Suppressor macrophage (primary cell): Measurements from ENCODE around the gene GJB4.
"Not testable (repeated sequence)": the region's sequence is repeated elsewhere in the genome, so short reads cannot be mapped to it uniquely, and the experiment has no call there.

Experiments used
- DNase-seq, 4 experiments: peaks; one replicate each; pipeline ENCODE4 v3.0.0-alpha.2; 2020 to 2022

GJB4 gene

DNA sequence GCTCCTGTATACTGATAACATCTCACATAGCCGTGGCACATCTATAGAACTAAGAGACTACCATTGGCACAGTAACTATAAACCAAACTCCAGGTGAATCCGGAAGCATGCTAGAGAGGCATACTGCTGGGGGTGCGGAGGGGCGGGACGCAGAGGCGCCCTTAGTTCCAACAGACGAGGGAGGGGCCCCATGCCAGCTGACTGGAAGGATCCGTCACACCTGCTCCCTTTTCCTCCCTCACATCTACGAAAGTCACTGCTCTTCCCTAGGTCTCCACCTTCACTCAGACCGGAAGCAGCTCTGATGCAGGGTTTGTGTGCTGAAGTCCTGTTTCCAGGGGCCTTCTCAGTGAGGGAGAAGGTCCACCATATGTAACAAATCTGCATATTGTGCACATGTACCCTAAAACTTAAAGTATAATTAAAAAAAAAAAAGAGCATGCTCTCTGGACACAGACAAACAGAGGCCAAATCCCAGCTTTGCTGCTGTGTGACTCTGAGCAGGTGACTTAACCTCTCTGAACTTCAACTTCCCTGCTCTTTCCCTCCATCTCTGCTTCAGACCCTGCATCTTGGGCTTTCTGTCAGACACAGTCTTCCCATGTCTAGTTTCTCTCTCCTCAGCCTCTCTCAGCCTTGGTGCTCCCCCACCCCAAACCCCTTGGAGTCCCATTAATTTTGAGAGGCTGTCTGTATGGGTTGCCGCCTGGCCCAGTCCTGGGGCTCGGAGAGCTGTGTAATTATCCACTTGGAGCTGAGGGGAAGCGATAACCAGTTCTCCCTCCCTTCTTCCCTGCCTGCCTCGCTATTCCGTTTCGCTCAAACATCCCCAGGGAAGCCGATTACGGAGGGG, 12.5 kb upstream of the GJB4 start:
- DNase-seq: no peak

DNA sequence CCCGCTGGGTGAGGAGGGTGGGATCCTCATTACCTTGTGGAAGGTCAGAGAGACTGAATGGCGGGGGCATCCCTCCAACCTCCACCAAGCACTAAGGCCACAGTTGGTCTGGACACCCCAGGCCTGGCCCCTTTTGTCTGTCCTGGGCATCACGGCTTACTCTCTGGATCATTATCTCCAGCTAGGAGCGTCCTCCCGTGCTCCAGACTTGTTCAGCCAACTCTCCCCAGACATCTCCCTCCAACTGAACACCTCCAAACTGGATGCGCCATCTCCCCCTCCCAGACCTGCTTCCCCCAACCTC, 11.9 kb upstream of the GJB4 start:
- DNase-seq: no peak

GRCh38 chr1:34749992-34750391, 9.5 kb upstream of the GJB4 start:
- no peak for DNase-seq

DNA sequence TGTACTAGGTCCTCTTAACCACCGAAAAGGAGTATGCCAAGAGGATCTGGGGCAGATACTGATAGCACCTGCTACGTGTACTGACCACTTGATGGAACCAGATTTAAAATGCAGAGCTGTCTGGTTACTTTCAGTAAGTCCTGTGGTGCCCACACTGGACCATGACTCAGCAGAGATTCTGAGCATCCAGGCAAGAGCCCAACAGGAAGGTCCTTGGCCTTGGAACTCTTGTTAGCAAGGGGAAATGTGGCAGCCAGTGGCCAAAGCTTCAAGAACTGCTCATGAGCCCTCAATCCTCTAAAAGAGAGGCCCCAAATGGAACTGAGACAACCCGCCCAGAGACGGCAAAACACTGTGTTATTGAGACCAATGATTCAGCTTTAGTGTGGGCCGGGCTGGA, 8.9 kb upstream of the GJB4 start:
- no peak for DNase-seq

DNA sequence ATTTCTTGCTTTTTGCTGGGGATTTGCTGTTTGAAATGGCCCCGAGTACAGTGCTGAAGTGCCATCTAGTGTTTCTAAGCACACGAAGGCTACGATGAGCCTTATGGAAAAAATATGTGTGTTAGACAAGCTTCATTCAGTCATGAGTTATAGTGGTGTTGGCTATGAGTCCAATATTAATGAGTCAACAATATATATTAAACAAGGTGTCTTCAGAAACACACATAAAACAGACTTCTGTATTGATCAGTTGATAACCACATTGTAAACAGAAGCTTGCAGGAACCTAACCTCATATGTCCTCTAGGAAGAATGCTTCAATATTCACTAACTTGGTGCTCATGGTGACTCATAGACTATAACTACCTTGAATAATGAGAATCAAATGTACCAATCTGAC, 6.4 kb upstream of the GJB4 start:
- DNase-seq: no peak

GRCh38 chr1:34754964-34755637, 4.4 kb upstream of the GJB4 start, which contains the start of gene GJB5:
GJB5 (plus strand) TSS chr1:34755047; CDS start chr1:34757331, 2,284 bp downstream.
- DNase-seq: no peak

DNA sequence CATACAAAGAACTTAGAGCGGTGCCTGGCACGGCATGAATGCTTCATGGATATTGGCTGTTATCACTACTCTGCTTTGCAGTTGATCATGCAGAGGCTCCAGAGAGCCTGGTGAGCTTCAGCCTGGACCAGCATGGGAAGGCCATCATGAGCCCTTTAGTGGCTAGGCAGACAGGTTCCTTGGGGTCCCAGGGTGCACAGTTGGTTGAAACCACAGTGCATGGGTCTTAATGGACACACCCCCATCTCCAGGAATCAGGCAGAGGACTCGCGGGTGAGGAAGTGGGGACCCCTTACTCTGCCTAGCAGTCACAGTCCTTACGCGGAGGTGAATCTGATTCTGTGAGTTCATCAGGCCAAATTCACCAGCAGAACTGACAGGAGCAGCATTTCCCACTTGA, 3.6 kb upstream of the GJB4 start:
- DNase-seq: no peak

GRCh38 chr1:34757386-34757785, 2.2 kb upstream of the GJB4 start:
- no peak for DNase-seq

- DNase-seq: no peak
Observed at GRCh38 chr1:34758751-34759150, 789 bp upstream of the GJB4 start.

- DNase-seq: no peak
Observed at GRCh38 chr1:34761176-34761761, 1.7 kb downstream of the GJB4 start.

DNA sequence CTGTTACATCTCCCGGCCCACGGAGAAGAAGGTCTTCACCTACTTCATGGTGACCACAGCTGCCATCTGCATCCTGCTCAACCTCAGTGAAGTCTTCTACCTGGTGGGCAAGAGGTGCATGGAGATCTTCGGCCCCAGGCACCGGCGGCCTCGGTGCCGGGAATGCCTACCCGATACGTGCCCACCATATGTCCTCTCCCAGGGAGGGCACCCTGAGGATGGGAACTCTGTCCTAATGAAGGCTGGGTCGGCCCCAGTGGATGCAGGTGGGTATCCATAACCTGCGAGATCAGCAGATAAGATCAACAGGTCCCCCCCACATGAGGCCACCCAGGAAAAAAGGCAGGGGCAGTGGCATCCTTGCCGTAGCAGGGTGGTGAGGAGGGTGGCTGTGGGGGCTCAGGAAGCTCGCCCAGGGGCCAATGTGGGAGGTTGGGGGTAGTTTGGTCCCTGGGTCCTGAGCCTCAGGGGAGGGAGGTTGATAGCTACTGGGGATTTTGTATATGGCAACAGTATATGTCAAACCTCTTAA, 2.3 kb downstream of the GJB4 start:
- DNase-seq: no peak

DNA sequence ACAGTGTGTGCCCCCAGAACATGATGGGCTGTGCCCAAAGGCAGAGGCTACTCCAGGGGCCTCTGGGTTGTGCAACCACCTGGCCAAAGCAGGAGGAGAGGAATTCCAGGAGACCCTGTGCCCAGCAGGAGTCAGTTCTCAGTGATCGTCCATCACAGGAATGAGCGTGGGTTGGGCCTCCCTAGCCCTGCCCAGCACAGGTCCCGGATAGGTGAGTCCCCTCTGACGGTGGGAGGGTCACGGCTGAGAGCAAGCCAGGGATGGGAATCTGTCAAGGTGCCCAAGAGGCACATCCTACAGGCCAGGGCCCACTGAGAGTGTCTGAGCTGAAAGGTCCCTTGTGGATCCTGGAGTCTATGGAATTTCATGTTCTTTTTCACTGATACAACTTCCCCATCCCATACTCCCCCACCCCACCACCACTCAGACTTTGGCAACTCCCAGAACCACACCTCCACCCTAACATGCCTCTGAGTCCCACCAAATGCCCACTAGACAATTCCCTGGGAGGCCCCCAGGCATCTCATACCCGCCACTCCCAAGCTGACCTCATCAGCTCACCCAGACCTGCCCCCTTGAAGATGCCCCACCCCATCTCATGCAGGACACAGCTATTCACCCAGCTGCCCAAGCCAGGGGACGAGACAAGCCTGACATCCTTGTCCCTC, 3.1 kb downstream of the GJB4 start:
- DNase-seq: no peak

- DNase-seq: no peak
Observed at GRCh38 chr1:34763142-34763781, 3.7 kb downstream of the GJB4 start.

DNA sequence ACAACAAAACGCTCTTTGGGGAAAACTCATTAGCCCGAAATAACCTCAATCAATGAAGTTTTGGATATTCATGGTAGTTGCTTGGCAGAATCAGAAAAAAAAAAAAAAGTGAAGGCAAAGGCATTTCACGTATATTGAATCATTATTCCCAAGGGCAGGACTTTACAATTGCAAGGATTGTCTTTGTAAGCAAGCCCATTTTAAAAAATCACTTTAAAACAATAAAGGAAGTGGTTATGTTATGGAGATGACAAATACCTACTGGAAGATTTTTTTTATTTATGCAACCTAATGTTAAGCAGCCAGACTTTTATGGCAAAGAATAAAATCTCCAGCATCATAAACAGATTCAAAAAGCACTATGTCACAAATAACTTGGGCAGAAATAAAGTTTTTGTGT, 9.3 kb downstream of the GJB4 start:
- no peak for DNase-seq

- peak; percentile 19 to 47 (median 26) for DNase-seq
Observed at GRCh38 chr1:34770891-34771504, 11.5 kb downstream of the GJB4 start.

- DNase-seq: no peak
Observed at GRCh38 chr1:34771573-34772371, 12.2 kb downstream of the GJB4 start.

DNA sequence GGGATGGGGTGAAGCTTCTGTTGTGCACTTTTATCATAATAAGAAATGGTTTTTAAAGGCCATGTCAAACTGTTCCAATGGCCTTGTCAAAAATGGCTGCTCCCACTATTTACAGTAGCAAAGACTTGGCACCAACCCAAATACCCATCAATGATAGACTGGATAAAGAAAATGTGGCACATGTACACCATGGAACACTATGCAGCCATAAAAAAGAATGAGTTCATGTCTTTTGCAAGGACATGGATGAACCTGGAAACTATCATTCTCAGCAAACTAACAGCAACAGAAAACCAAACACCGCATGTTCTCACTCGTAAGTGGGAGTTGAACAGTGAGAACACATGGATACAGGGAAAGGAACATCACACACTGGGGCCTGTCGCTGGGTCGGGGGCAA, 13.6 kb downstream of the GJB4 start:
- DNase-seq: not testable (repeated sequence)

- no peak for DNase-seq
Observed at GRCh38 chr1:34774957-34775356, 15.4 kb downstream of the GJB4 start.

DNA sequence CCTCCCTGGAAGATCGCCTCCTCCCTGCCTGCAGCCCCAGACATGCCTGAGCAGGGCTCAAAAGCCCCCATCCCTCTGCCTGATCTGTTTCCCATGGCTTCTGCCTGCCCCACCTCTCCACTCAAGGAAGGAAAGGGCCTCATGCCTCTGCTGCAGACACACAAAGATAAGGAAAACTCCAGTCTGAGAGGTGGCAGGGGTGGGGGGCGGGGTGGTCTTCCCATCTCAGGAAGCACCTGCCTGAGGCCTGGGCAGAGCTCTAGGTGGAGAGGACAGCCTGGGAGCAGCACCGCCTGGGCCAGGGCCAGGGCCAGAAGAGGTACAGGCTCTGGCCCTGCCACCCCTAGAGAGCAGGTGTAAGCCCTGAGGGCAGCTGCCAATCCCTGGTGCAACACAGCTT, 17.4 kb downstream of the GJB4 start:
- no peak for DNase-seq

DNA sequence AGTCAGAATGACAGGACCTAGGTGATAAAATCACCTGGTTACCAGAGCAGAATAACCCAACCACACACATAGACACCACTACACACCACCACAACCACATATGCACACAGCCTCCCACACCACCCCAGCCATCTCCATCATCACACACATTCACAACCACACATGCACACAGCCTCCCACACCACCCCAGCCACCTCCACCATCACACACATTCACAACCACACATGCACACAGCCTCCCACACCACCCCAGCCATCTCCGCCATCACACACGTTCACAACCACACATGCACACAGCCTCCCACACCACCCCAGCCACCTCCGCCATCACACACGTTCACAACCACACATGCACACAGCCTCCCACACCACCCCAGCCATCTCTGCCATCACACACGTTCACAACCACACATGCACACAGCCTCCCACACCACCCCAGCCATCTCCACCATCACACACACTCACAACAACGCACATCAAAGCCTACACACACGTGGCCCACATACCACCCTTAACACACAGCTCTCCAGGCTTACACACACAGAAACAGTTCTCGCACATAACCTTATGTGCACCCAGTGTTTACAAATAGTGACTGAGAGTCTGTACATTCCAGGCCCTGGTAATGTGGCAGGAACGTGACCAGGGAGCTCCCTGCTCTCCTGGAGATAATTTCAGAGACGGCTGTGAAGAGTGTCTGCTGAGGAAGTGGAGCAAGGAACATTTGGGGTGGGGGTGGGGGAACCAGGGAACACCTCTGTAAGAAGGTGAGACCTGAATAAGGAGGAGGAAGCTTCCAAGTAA, 18.2 kb downstream of the GJB4 start:
- DNase-seq: no peak
